Activated CD8-positive, alpha-beta T cell treated with anti-CD3 and anti-CD28 coated beads for 36 hours (primary cell): ENCODE data around the gene ADAMTS2. TPM values are rescaled to one million over a fixed set of nuclear protein-coding genes. Genes with fewer than 3 reads are reported as not detected.

Experiments
- ATAC-seq: fragments of 200-7000 bp; cut with Tn5 transposase; one replicate; pipeline ENCODE4 v1.10.0; 2021; ENCODE audit warnings: mild to moderate bottlenecking, moderate library complexity
- CTCF ChIA-PET: fragments of 350-600 bp; sonication (Branson Sonifier 250); formaldehyde crosslinking; loops from one replicate; lab custom pipeline; 2021; ENCODE audit warnings: antibody characterized with exemption; lab: Charles Lee
- POLR2A ChIA-PET: fragments of 350-600 bp; sonication (Branson Sonifier 250); formaldehyde crosslinking; loops from one replicate; lab custom pipeline; 2021; ENCODE audit warnings: antibody characterized with exemption; lab: Charles Lee
- DNase-seq: peaks from one replicate; pipeline ENCODE4 v3.0.0-alpha.2; 2020
- H3K27ac Mint-ChIP-seq: one replicate; pipeline ENCODE4 v1.8.0; 2021; ENCODE audit warnings: mild to moderate bottlenecking, mixed read lengths
- H3K27me3 Mint-ChIP-seq: one replicate; pipeline ENCODE4 v1.8.0; 2021; ENCODE audit warnings: mixed read lengths
- H3K36me3 Mint-ChIP-seq: one replicate; pipeline ENCODE4 v1.8.0; 2021; ENCODE audit warnings: low read depth, mixed read lengths
- H3K4me1 Mint-ChIP-seq: one replicate; pipeline ENCODE4 v1.8.0; 2021; ENCODE audit warnings: low read depth, mixed read lengths
- H3K4me3 Mint-ChIP-seq: one replicate; pipeline ENCODE4 v1.8.0; 2021; ENCODE audit warnings: mild to moderate bottlenecking, moderate library complexity, mixed read lengths
- H3K9me3 Mint-ChIP-seq: one replicate; pipeline ENCODE4 v1.8.0; 2021; ENCODE audit warnings: mixed read lengths
- intact Hi-C: fragments of 100-400 bp; cut with micrococcal nuclease; formaldehyde crosslinking; loops from one replicate; pipeline ENCODE4 v1.10.0; 2022
- total RNA-seq, 2 experiments: library from RNA; stranded (reverse); gene quantifications; one replicate each; pipeline ENCODE4 v1.2.3, GENCODE V29; 2021
- TF ChIP-seq, protein P1 (sequence below): fragments of 200-600 bp; IDR thresholded peaks from one replicate; pipeline ENCODE4 v1.8.0; 2022; ENCODE audit warnings: antibody characterized with exemption, mild to moderate bottlenecking

The ADAMTS2 gene
- total RNA-seq, 2 experiments from 2014 or later: not detected

DNA sequence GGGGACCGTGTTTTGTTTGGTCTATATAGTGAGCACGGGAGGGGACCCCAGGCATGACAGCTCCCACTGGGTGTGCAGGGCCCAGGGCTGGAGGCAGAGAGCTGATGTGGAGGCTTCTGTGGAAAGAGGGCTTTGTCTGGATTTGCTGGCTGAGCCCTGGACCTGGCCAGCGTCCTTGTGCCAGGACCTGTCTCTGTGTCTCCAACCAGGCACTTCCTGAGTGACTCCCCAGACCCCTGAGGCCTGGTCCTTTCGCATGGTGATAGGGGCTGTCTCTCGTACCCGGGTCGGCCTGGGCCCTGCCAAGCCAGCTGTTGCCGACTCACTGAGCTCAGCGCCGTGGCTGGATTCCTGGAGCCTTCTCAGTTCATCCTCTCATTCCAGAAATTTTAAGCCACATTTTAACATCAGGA lies 77.6 kb downstream of the ADAMTS2 start:
- H3K4me1 Mint-ChIP-seq: no peaks in the 10 kb centered on the region
- no peaks in the 10 kb centered on the region for H3K9me3 Mint-ChIP-seq
- TF ChIP-seq, protein P1, sequence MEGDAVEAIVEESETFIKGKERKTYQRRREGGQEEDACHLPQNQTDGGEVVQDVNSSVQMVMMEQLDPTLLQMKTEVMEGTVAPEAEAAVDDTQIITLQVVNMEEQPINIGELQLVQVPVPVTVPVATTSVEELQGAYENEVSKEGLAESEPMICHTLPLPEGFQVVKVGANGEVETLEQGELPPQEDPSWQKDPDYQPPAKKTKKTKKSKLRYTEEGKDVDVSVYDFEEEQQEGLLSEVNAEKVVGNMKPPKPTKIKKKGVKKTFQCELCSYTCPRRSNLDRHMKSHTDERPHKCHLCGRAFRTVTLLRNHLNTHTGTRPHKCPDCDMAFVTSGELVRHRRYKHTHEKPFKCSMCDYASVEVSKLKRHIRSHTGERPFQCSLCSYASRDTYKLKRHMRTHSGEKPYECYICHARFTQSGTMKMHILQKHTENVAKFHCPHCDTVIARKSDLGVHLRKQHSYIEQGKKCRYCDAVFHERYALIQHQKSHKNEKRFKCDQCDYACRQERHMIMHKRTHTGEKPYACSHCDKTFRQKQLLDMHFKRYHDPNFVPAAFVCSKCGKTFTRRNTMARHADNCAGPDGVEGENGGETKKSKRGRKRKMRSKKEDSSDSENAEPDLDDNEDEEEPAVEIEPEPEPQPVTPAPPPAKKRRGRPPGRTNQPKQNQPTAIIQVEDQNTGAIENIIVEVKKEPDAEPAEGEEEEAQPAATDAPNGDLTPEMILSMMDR: no peak
- no peak overlapping the region for H3K4me3 Mint-ChIP-seq
- ChIA-PET POLR2A (no interaction called here), CTCF (no interaction called here)
- H3K27ac Mint-ChIP-seq: no peak overlapping the region
- intact Hi-C loops: no loop called here
- ATAC-seq: no peak
- H3K36me3 Mint-ChIP-seq: no peaks in the 10 kb centered on the region
- peaks cover 2% of the 10 kb centered on the region for H3K27me3 Mint-ChIP-seq
- no peak for DNase-seq

DNA sequence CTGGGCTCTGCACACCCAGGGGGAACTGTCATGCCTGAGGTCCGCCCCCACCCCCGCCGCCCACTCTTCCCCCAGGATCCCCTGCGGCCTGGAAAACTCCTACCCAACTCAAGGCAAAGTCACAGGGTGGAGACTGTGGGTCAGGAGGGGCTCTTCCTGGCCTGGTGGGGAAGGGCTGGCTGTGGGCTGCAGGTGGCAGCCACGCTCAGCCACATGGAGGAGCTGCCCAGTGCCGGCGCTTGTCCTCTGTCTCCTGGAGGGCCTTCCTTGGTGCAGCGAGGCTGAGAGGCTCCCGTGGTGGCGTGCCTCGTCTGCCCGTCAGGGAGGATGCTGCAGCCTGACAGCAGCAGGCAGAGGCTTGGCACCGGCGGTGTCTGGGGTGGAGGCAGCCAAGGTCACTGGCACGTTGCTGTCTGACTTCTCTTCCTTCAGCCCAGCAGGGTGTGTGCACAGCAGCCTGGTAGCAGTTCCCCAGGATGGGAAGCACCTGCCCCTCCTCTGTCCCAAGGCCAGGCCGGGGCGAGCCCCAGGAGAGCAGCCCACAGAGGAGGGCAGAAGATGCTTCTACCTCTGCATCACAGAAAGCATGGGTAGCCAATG lies 78.1 kb downstream of the ADAMTS2 start:
- Mint-ChIP-seq H3K27ac (no peak overlapping the region), H3K4me3 (no peak overlapping the region), H3K9me3 (no peaks in the 10 kb centered on the region), H3K4me1 (no peaks in the 10 kb centered on the region), H3K36me3 (no peaks in the 10 kb centered on the region), H3K27me3 (peaks cover 2% of the 10 kb centered on the region)
- no peak for ATAC-seq
- CTCF ChIA-PET: interaction anchor here (1.2 kb wide), 1 partner anchor 100 kb away, joined by 3 read pairs; no protein-coding TSS in a partner anchor
- POLR2A ChIA-PET: no interaction called here
- TF ChIP-seq, protein P1: no peak
- no peak for DNase-seq
- intact Hi-C loops: no loop called here

DNA sequence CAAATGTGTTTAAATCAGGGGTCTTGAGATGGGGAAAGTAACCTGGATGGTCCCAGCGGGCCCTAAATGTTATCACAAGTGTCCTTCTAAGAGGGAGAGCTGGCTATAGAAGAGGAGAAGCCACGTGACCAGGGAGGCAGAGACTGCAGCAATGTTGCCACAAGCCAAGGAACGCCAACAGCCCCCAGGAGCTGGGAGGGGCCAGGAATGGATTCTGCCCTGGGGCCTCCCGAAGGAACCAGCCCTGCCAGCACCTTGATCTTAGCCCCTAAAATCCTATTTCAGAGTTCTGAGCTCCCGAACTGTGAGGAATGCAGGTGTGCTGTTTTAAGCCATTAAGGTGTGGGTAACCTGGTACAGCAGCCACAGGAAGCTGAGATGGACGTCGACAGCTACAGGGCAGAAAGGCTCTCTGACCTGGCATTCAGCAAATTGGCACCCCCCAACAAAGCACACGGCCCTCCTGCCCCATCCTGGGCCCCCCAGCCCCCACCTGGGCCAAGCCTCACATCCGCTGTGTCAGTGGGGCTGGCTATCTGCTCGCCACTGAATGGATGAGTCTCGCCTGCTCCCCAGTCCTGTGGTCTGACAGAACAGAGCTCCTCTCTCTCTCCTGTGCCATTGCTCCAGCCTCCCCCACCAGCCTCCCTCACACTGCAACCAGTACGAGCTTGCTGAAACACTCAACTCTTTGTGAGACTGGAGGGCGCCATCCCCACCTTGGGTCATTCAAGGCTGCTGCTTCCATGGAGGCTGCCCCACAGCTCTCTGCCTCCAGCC lies 78.8 kb downstream of the ADAMTS2 start:
- ATAC-seq: no peak
- H3K36me3 Mint-ChIP-seq: no peaks in the 10 kb centered on the region
- no peaks in the 10 kb centered on the region for H3K4me1 Mint-ChIP-seq
- CTCF ChIA-PET: interaction anchor here (1.2 kb wide), 1 partner anchor 99 kb away, joined by 3 read pairs; no protein-coding TSS in a partner anchor
- H3K27ac Mint-ChIP-seq: no peak overlapping the region
- intact Hi-C loops: no loop called here
- TF ChIP-seq, protein P1: no peak
- POLR2A ChIA-PET: interaction anchor here (0.6 kb wide), 1 partner anchor 17 kb away, joined by 3 read pairs; no protein-coding TSS in a partner anchor
- no peak for DNase-seq
- H3K9me3 Mint-ChIP-seq: no peaks in the 10 kb centered on the region
- H3K4me3 Mint-ChIP-seq: no peak overlapping the region
- H3K27me3 Mint-ChIP-seq: peaks cover 2% of the 10 kb centered on the region

DNA sequence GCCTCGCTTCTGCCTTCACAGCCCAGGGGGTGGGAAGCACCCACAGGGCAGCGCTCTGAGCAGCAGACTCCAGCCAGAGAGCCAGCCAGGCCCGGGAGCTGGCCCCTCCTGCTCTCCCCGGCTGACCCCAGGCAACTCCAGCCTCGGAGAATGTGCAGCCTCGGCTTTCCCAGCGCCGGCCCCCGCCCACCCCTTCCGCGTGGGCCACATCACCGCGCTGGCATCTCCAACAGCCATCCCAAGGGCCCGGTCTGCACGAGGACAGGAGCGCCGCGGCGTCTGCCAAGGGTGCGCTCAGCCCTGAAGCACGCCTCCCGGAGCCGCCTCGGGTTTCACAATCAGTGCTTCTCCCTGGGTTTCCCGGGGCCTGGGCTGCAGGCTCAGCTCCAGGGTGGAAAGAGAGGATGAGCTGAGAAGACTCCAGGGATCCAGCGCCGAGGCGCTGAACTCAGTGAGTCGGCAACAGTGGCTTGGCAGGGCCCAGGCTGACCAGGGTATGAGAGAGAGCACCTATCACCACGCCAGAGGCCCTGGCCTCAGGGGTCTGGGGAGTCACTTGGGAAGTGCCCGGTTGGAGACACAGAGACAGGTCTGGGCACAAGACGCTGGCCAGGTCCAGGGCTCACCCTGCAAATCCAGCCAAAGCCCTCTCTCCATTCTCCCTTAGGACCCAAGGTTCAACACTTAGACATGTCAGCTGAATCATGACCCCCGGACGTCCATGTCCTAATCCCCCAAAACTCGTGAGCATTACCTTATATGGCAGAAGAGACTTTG lies 79.6 kb downstream of the ADAMTS2 start:
- TF ChIP-seq, protein P1: no peak
- DNase-seq (no peak), ATAC-seq (no peak)
- Mint-ChIP-seq H3K27me3 (peaks cover 2% of the 10 kb centered on the region), H3K4me3 (no peak overlapping the region), H3K36me3 (no peaks in the 10 kb centered on the region), H3K27ac (no peak overlapping the region), H3K4me1 (no peaks in the 10 kb centered on the region), H3K9me3 (no peaks in the 10 kb centered on the region)
- intact Hi-C loops: no loop called here
- ChIA-PET POLR2A (no interaction called here), CTCF (interaction anchor here (1.2 kb wide), 1 partner anchor 98 kb away, joined by 3 read pairs; no protein-coding TSS in a partner anchor)
